Effector CD8-positive, alpha-beta T cell (primary cell): ENCODE data around the gene OMD.

Experiments
- DNase-seq: peaks from one replicate; lab custom pipeline; 2025; lab: John Stamatoyannopoulos, UW
- total RNA-seq, 4 experiments: gene quantifications; one replicate each; lab custom pipeline; 2026; lab: John Stamatoyannopoulos, UW

OMD gene, protein sequence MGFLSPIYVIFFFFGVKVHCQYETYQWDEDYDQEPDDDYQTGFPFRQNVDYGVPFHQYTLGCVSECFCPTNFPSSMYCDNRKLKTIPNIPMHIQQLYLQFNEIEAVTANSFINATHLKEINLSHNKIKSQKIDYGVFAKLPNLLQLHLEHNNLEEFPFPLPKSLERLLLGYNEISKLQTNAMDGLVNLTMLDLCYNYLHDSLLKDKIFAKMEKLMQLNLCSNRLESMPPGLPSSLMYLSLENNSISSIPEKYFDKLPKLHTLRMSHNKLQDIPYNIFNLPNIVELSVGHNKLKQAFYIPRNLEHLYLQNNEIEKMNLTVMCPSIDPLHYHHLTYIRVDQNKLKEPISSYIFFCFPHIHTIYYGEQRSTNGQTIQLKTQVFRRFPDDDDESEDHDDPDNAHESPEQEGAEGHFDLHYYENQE
- 0 to 0.27 (median 0) reads per million in 4 experiments for total RNA-seq

DNA sequence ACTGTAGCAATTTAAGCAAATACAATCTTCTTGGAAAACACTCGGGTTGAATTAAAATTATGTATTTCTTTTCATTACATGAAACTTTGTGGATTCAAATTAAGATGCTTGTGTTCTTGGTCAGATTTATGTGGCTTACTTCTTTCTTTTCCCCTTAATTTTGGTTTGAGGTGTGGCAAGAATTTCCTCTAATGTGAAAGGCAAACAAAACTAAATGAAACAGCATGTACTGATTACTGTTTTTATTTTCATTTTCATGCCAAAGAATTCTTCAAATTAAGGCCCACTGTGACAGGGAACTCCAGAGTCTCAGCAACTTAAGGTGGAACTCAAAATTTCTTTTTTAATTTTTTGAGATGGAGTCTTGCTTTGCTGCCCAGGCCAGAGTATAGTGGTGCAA, at the start of gene OMD:
Gene OMD, minus strand, starts transcription at position 132 of the 400 bp plus-strand sequence. CDS start 6,913 bp downstream, outside the sequence.
- DNase-seq: no peak

DNA sequence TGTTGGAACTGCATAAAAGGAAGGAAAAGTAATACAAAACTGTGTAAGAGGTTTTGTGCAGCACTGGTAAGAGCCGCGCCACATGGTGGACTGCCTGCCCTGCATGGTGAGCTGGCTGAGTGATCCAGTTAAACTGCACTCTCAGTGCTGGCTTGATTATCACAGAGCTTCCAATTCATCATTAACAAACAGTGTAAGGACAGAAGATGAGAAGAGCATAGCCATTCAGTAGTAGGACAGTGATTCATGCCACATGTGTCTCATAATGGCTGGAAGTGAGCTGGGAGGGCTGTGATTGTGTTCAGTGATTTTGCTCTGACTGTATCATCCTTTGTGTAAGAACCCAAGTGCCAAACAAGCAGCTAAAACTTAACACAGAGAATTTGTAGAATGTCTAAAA, 43.9 kb upstream of the OMD start:
- DNase-seq: no peak

DNA sequence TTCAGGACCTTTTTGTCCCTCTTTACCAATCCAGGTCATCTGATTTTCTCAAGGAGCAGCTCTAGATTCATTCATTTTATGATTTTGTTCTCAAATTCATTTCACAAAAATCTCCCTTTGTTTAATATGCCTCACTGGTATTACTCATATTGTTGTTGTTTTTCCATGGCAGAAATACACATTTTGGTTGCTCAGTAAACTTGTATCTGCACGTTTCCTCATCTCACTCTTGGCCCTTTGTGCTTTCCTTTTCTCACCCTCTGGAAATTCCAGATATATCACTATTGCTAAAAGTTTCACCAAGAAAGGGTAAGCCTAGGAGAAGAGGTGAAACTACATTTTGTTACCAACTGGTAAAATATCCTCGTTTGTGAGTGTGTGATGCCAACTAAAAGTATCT, 43.2 kb upstream of the OMD start:
- no peak for DNase-seq

DNA sequence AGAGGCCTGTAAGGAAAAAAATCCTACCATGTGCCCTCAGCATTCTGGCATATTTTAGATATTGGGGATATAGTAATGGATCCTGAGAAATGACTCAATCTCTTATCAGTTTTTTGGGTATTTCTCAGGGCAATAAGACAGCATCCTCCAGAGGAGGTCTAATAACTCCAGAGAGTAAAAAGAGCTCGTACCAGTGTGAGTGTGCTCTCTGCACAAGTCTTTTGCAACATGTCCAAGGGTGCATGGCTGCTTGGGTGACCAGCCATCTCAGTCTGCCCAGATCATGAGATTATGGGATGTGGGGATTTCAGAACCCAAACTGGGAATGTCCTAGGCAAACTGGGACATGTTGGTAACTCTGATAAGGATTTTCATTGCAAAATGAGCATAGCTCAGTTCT, 42.8 kb upstream of the OMD start:
- DNase-seq: no peak

DNA sequence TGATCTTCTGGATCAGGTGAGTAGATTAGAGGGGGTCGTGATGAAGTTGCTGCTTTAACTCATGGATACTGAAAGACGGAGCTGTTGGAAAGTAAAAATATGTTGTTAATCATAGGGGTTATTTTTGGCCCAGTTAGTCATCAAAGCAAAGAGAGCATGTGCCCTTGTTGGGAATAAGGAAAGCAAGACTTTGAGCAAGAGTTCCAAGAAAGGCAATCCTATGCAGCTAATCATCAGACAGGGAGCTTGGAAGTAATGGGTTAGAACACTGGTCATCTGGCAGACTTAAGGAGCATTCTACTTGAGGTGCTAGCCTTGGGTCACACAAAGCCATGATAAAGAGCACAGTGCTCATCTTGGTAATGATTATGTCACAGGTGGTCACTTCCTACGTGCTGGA, 39.7 kb upstream of the OMD start:
- no peak for DNase-seq

DNA sequence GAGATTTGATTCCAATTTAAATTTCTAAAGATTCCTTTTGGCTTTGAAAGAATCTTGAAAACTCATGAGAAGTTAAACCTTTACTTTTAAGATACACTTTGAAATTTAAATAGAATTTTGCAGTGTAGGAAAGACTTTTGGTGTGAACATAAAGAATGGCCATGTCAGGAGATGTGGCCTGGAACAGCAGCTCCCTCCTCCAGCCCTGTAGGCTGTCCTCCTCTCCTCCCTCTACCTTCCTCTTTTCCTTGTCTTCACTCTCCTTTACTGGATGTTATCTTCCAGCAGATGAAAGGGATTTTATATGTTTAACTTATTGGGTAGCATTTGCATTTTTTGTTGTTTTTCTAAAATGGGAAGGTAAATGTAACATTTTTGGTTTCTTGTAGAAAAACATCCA, 39.1 kb upstream of the OMD start:
- no peak for DNase-seq

DNA sequence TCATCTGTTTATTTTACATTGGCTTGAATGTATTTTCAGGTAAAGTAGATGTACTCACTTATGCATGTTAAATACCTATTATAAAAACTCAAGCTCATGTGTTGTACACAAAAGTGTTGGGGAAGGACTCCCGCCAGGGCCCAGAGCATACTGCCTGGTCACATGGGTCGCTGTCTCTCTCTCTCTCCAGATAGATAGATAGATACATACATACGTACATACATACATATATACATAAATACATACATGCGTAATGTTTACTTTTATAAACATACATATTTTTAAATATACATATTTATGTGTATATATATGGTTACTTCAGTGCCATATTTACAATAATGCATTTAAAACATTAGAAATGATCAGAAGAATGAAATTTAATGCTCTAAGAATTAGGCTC, 33.3 kb upstream of the OMD start:
- no peak for DNase-seq

DNA sequence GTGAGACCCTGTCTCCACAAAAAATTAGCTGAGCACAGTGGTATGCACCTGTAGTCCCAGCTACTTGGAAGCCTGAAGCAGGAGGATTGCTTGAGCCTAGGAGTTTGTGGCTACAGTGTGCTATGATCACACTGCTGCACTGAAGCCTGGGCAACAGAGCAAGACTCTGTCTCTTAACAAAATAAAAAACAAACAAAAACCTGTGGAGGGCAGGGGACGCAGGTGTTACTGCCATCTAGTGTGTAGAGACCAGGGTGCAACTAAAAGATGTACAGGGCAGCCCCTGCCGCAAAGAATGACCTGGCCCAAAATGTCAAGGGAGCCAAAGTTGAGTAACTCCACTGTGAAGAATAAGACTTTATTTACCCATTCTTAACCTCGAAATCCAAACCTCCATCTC, 30.9 kb upstream of the OMD start:
- no peak for DNase-seq

DNA sequence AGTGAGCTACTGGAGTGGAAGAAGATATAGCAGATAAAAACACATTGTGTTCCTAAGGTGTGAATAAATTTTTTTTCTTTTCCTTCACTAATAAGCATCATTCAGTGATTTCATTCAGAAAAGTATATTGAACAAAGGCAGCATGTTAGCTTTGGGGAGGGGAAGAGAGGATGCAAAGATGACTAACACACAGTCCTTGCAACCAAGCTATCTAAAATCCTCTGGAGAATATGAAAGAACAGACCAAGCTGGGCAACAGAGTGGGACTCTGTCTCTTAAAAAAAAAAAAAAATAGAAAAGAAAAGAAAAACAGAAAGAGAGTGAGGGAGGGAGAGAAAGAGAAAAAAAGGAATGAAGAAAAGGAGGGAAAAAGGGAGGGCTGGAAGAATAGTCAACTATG, 22.3 kb upstream of the OMD start:
- no peak for DNase-seq

DNA sequence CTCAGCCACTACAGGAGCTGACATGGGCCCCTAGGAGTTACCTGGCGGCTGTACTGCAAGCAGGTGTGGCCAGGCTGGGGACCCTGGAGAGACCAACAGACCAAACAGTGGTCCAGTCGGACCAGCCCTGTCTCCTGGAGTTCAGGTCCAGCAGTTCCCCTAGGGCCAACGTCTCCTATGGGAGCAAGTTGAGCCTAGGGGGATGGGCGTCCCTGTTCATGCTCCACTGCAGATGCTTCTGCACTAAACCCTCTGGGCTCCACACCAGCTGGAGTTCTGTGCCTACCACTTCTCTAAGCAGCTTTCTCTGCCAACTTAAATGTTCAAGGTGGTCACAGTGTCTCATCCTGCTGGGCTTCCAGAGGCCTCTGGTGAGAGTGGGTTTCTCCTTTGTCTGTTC, 20.6 kb upstream of the OMD start:
- DNase-seq: no peak

DNA sequence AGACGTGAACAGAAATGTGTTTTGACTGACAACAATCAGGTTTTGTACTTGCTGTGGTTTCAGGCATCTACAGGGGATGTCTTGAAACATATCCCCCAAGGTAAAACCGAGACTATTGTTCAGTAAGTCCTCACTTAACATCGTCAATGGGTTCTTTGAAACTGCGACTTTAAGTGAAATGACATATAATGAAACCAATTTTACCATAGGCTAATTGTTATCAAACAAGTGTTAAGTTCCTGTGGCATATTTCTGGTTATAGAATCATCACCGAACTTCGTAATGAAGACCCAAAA, 16.4 kb upstream of the OMD start:
- no peak for DNase-seq

DNA sequence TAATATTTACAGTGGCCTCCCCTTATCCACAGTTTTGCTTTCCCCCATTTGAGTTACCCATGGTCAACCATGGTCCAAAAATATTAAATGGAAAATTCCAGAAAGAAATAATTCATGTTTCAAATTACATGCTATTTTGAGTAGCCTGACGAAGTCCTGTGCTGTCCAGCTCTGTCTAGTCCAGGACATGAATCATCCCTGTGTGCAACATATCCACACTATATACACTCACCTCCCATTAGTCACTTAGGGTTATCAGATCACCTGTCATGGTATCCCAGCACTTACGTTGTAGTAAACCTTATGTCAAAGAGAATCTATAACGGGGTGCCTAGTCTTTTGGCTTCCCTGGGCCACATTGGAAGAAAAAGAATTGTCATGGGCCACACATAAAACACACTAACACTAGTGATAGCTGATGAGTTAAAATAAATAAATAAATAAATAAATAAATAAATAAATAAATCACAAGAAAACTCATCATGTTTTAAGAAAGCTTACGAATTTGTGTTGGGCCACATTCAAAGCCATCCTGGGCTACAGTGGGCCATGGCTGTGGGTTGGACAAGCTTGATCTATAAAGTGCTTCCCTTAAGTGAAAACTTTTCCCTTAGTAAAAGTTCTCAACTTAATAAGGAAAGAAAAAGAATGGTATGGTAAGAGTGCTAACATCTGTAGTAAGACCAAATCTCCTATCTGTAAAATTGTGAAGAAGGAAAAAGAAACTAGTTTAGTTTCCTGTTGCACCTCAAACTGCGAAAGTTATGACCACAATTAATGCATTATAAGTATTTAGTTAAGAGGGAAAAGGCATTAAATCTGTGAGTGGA, 15.9 kb upstream of the OMD start:
- DNase-seq: no peak

DNA sequence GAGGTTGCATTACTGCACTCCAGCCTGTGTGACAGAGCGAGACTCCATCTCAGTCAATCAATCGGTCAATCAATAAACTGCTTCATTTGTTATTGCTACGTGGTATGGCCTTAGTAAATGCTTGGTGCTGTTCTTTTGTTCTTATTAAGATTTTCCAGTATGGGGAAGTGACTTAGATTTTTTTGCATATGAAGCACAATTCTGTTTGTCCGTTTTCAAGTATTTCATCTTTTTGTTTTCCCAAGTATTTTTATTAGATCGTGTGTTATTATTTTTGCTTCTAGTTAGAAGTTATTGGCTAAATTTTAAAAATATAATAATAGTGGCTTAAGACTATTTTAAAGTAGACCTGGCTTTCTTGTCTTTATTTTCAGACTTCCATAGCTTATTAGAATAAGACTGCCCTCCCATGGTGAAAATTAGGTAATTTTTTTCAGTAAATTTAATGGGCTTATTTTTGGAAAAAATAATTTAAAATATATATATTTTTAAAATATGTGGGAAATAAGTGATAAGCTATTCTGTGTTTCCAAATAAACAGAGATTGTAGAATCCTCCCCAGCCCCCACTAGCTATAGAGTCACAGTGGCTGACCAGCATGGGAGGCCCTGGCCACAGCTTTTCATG, 14.7 kb upstream of the OMD start:
- no peak for DNase-seq

DNA sequence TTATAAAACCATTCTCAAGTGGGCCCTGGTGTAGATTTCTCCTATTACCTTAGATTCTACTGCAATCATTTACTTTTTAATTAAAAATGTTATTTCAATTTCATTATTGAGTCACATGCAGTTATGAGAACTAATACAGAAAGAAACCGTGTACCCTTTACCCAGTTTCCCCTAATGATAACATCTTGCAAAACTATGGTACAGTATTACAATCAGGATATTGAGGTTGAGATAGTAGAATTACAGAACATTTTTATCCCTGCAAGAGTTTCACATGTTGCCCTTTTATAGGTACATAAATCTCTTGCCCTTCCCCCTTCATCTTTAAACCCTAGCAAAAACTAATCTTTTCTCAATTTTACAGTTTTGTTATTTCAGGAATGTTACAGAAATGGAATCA, 11.0 kb upstream of the OMD start:
- DNase-seq: no peak

DNA sequence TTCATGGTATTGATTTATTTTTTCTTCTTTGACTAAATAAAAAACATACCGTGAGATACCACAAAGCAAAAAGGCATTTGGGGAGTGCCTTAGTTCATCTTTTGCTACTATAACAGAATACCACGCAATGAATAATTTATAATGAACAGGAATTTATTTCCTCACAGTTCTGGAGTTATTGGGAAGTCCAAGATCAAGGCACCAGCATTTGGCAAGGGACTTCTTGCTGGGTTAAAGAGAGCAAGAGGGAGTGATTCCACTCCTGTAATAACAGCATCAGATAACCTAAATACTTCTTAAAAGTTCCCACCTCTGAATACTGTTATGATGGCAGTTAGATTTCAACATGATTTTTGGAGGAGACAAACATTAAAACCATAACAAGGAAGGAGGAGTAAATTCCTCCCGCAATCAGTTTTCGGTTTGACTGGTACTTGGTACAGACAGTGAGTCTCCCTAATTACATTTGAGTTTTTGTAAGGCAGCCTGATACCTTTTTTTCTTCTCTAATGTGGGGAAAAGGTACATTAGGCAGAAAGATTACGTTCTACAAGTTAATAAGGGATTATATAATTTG, 8.8 kb upstream of the OMD start:
- no peak for DNase-seq

DNA sequence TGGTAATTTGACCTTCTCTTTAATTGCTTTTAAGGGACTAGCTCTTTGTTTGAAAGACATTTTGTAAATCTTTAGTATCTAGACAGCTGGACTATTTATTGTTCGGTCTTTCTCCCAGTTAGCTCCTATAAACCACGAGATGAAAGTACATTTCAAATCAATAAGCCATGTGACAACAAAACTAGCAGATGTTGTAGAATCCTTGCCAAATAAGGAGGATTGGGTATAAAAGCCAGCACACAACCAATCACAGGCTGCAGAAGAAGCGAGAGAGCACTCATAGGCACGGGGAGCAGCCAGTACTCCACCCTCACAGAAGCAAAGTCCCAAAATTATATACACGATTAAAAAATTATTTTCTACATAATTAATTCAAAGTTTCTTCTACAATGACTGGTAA, 8.1 kb upstream of the OMD start:
- no peak for DNase-seq

DNA sequence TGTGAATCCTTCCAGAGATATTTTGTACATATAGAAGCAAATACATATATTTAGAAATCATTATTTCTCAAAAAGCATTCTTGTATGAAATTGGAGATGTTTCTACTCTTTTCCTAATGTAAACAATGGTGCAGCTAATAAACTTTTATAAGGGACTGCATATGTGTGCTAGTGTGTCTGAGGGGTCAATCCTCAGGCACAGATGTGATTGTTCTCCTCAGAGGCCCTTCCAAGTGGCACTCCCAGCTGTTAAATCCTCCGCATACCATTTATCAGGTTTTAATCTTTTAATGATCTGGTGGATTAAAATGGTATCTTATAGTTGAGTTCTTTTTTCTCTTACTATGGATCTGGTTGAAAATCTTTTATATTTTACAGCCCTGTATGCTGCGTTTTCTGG, 5.6 kb upstream of the OMD start:
- DNase-seq: no peak

DNA sequence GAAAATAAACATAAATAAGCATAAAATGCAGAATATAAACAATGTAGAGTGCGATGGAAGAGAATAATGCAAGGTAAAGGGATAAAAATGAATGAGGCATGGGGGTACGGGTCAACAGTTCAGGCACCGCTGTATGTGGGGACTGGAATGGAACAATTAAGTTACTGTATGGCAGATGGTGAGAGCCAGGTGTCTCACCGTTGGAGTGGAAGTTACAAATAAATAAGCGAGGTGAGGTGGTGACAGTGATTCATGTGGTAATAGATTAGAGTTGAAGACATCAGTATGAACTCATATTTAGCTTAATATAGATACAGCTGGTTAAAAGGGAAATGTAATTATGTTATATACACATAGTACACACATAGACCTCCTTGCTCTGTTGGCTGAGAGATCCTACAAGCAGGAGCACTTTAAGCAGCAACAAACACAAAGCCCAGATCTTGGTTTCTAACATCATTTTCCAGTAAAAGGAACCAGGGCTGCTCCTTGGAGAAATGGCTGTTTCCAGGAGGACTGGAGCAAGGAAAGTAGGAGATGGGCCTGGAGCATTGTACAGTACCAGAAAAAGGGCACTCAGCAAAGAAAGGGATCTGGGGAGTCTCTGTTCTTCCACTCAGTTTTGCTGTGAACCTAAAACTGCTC, 2.4 kb upstream of the OMD start:
- no peak for DNase-seq

DNA sequence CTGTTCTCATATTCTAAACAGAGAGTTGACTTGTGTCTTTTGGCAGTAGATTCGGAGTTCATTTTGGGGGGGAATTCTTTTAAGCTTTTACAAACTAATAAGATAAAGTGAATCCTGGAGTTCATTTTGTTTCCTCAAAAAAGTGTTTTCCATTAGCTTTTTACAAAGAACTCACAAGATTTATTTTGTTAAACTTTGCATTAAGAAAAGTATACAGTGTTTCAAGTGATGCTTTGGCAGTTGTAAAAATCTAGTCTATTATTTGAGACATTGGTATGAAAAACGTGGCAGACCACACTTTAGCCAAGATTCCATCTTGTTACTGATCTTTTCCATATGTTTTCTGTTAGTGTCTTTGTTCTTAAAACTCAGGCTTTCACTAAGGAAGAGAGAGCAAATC, 1.2 kb upstream of the OMD start:
- DNase-seq: no peak

DNA sequence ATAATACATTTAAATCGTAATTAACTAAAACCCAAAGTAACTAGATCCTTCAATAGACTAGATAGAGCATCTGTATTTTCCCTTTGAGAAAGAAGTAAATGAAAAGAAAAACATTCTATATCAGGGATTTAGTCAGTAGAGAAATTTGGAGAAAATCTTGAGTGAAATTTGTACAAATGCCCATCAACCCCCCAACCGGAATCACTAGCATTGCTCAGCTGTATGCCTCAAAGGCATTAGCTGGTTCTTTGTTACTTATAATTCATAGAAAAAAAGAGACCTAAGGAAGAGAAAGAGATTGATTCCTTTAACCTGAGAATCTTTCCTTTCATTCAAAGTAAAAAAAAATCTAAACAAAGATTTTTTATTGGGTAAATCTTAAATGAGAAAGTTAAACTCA, 659 bp downstream of the OMD start:
- no peak for DNase-seq

DNA sequence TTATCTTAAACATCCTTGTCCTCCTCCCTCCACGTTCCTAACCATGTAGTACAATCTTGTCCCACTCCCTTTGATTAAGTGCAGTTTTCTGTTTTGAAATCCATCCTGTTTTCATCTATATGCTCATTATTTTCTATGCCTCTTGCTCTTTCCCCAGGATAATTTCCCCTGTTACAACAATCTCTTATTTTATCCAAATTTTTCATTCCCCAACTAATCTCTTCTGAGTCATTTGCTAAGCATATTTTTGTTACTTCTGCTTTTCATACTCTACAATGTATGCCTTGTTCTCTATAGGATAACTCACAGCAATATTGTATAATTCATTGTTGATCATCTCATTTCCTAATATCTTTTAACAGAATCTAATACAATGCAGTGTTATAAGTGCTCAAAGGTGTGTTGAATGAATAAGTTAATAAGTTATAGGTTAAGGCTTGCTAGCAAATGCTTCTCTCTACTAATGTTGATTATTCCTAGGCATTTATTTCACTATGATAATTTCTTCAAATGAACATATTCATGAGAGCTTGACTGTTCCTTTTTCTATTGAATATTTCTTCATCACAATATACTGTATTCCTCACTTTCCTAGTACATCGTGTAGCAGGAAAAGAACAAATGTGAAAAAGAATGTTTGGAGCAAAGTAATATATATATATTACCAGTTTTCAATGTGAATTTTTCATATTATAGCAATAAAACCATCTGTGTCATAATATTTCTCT, 1.5 kb downstream of the OMD start:
- DNase-seq: no peak
